IPS DF 6.9 (cell line): ENCODE results near the gene C1R.

Experiments used
- DNase-seq: peaks from one replicate; pipeline ENCODE4 v3.0.0-alpha.2; 2013; ENCODE audit warnings: low read depth, low spot score
- H3K27ac ChIP-seq: one replicate; pipeline ENCODE4 v1.5.1; 2013; ENCODE audit warnings: low read length, control low read depth
- H3K27me3 ChIP-seq: 2 replicates; pipeline ENCODE4 v1.6.1; 2013; ENCODE audit warnings: mild to moderate bottlenecking, low read length; ENCODE audit not compliant: control insufficient read depth, insufficient read depth
- H3K36me3 ChIP-seq: 2 replicates; pipeline ENCODE4 v1.6.1; 2013; ENCODE audit warnings: low read length; ENCODE audit not compliant: control insufficient read depth, insufficient read depth
- H3K4me1 ChIP-seq: 2 replicates; pipeline ENCODE4 v1.6.1; 2013; ENCODE audit warnings: low read length; ENCODE audit not compliant: control insufficient read depth, insufficient read depth
- H3K4me3 ChIP-seq: 2 replicates; pipeline ENCODE4 v1.5.1; 2013; ENCODE audit warnings: mild to moderate bottlenecking, low read length
- H3K9me3 ChIP-seq: 2 replicates; pipeline ENCODE4 v1.6.1; 2013; ENCODE audit warnings: low read length, inconsistent platforms; ENCODE audit not compliant: control insufficient read depth, insufficient read depth
- WGBS: extraction: QIAGEN DNeasy Blood & Tissue Kit; methylation state at CpG from one replicate; pipeline ENCODE4 v1.1.7; 2013; ENCODE audit warnings: mixed read lengths, missing lambda C conversion rate; ENCODE audit not compliant: insufficient read length, insufficient coverage; 5-methylcytosine and 5-hydroxymethylcytosine counted together

The C1R gene

DNA sequence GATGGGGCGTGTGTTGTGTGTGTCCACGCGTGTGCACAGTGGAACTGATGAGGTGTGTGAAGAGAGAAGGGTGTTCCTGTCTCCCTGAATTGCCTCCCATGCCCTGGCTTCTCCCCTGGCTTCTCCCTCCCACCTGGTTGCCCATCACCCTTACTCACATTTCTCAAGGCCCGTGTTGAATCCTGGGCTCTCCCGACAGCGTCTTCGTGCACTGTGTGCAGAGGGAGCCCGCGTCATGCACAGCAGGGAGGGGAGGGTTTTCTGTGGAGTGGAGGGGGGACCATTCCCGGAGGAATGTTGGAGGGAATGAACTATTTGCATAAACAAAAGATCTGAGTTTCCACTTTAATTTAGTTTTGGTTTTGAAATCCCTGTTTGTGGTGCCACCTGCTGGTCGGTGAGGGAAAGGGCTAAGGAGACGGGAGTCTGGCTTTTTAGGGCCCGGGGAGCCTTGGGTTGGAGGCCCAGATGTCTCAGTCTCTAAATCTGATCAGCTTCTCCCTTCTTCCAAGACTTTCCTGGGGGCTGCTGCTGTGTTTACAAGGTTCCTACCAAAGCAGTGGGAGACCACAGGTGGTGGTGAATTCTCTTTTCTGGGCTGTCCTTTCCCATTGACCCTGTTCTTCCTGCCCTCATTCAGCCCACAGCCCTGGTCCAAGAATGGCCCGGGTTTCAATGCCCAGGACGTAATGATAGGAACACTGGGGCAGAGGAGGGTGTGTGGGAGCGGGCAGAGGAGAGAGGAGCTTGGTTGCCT is at the start of gene C1R:
C1R (minus strand) TSS at position 217 of the 757 bp plus-strand sequence; CDS start at position 160, 57 bp downstream.
- no peaks in the 10 kb centered on the region for H3K27me3 ChIP-seq
- no CpG with 5 or more reads among the region's 16 CpGs for WGBS
- H3K36me3 ChIP-seq, result no peaks in the 10 kb centered on the region
- DNase-seq, result no peak
- H3K4me1 ChIP-seq, result peaks cover 11% of the 10 kb centered on the region
- no peak within 1 kb of the TSS for H3K27ac ChIP-seq
- no peaks in the 10 kb centered on the region for H3K9me3 ChIP-seq
- no peak within 1 kb of the TSS; the same call in 1 of the 2 replicates for H3K4me3 ChIP-seq

DNA sequence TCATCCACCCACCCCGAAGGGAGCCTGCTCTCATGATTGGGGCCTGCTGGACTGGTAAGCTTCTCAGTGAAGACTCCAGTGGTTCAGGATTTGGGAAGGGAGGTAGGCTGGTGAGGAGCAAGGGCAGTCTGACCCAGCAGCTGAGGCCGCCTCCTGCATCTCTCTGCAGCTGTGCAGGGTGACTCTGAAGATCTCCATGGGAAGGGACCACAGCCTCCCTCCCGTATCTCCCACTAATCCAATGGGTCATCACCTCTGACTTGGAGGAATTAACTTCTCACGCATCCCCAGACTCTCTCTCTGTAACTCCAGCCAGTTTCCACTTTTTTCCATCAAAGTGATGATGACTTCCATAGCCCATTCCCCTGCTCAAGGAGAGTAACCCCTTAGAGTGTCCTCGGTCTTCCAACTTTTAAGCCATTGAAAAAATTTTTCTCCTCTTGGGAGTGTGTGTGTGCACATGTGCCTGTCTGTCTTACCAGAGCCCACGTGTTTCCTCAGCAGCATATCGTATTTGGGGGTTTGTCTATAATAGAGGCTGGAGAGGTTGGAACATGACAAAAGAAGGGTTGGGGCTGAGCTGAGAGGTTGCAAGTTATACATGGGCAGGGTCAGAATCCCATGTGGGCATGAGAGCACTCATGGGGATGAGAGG is 49.2 kb upstream of the C1R start:
- H3K27me3 ChIP-seq, result no peaks in the 10 kb centered on the region
- peaks cover 7% of the 10 kb centered on the region for H3K36me3 ChIP-seq
- H3K4me3 ChIP-seq, result no peak overlapping the region
- H3K27ac ChIP-seq, result no peak overlapping the region
- no peaks in the 10 kb centered on the region for H3K9me3 ChIP-seq
- no peaks in the 10 kb centered on the region for H3K4me1 ChIP-seq
- no peak for DNase-seq
- no CpG with 5 or more reads among the region's 7 CpGs for WGBS

DNA sequence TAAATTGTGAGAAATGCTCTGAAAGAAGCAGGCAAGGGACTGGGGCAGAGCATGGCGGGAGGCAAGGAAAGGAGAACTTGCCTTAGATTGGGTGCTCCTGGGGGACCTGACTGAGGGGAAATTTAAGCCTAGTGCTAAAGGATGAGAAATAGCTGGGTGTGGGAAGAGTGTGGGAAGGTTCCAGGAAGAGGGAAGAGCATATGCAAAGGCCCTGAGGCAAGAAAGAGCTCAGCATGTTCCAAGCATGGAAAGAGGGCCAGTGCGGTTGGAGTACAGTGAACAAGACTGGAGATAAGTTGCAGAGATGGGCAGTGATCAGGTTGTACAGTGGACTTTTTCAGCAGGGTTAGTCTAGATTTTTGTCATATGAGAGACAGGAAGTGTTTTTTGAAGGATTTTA is 47.0 kb upstream of the C1R start:
- Histone ChIP-seq H3K27me3 (no peaks in the 10 kb centered on the region), H3K9me3 (no peaks in the 10 kb centered on the region), H3K27ac (no peak overlapping the region), H3K36me3 (peaks cover 15% of the 10 kb centered on the region), H3K4me1 (no peaks in the 10 kb centered on the region), H3K4me3 (no peak overlapping the region)
- WGBS, result no CpG with 5 or more reads among the region's 2 CpGs
- DNase-seq, result no peak

- Histone ChIP-seq H3K36me3 (peaks cover 16% of the 10 kb centered on the region), H3K27me3 (no peaks in the 10 kb centered on the region), H3K27ac (no peak overlapping the region), H3K9me3 (no peaks in the 10 kb centered on the region), H3K4me3 (no peak overlapping the region), H3K4me1 (no peaks in the 10 kb centered on the region)
- no peak for DNase-seq
- WGBS, result no CpG with 5 or more reads among the region's 4 CpGs
Measured at GRCh38 chr12:7137908-7138307, 45.7 kb upstream of the C1R start.

DNA sequence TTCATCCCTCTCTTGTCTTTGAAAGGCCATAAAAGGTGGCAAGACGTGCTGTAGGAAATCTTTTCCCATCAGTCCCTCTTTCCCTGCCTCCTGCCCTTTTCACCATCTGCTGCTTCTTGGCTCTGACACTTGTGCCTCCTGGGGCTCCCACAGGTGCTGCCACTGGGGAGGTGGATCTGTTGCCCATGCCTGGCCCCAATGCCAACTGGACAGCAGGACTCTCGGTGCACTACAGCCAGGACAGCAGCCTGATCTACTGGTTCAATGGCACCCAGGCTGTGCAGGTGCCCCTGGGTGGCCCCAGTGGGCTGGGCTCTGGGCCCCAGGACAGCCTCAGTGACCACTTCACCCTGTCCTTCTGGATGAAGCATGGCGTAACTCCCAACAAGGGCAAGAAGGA is 44.4 kb upstream of the C1R start:
- DNase-seq, result no peak
- Histone ChIP-seq H3K4me1 (peaks cover under 1% of the 10 kb centered on the region), H3K27me3 (no peaks in the 10 kb centered on the region), H3K27ac (no peak overlapping the region), H3K9me3 (no peaks in the 10 kb centered on the region), H3K36me3 (peaks cover 16% of the 10 kb centered on the region), H3K4me3 (no peak overlapping the region)
- whole genome bisulfite sequencing, result no CpG with 5 or more reads among the region's 3 CpGs

DNA sequence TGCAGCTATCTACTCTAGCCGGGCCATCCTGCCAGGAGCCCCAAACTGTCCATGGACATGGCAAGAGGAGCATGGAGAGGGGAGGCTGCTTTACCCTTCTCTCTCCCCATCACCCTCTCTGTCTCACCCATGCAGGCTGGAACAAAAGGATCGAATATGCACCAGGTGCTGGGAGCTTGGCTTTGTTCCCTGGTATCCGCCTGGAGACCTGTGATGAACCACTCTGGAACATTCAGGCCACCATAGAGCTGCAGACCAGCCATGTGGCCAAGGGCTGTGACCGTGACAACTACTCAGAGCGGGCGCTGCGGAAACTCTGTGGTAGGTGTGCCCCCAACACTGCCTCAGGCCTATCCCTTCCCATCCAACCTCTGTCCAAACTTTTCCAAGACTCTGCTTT is 43.8 kb upstream of the C1R start:
- Histone ChIP-seq H3K27me3 (no peaks in the 10 kb centered on the region), H3K4me3 (no peak overlapping the region), H3K27ac (no peak overlapping the region), H3K9me3 (no peaks in the 10 kb centered on the region), H3K4me1 (peaks cover 1% of the 10 kb centered on the region), H3K36me3 (peaks cover 16% of the 10 kb centered on the region)
- no CpG with 5 or more reads among the region's 7 CpGs for WGBS
- no peak for DNase-seq

DNA sequence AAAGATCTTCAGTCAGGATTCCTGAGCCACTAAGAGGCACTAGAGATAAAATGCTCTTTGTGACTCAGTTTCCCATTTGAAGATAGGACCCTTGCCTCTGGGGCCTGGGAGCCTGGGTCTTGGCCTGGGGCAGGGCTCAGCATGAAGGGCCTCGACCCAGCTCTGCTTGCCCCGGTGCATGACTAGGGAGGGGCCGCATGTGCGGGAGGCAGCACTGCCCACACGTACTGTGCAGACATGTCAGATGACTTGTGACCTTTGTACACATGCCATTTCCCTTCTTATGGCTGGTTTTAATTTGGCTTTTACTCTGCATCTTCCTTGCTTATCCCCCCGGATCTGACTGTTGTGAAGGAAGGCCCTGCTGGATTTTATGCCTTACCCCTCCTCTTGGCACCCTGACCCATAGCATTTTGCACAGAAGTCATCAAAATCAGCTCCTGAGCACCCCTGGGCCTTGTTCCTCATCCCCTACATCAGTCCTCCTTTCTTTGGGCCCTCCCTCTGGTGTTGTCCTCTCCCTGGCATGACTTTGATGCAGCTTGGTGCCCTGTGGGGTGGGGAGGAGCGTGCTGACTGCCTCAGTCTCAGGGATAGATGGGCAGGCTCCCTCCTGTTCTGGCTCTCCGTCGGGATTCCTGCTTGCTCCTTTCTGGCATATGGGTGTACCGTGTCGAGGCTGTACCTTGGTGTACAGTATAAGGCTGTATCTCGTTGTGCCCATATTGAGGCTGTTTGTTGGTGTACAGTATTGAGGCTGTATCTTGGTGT is 42.3 kb upstream of the C1R start:
- Histone ChIP-seq H3K27me3 (no peaks in the 10 kb centered on the region), H3K27ac (no peak overlapping the region), H3K4me1 (peaks cover 1% of the 10 kb centered on the region), H3K36me3 (peaks cover 16% of the 10 kb centered on the region), H3K9me3 (no peaks in the 10 kb centered on the region), H3K4me3 (no peak overlapping the region)
- DNase-seq, result no peak
- no CpG with 5 or more reads among the region's 12 CpGs for WGBS

DNA sequence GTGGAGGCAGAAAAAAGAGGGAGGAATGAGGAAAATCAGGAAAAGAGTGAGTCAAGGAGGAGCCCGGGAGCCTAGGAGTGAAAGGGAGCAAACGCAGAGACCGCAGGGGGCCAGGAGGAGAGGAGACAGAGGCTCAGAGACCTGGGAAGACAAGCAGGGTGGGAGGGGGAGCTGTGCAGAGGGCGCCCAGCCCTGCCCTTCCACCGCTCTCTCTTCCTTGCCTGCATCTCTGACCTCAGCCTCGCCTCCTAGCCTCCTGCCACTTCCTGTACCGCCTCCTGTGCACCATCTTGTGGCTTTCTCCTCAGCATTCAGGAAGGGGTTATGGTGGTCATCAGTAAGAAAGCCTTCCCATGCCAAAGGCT is 39.2 kb upstream of the C1R start:
- no CpG with 5 or more reads among the region's 7 CpGs for WGBS
- no peak for DNase-seq
- Histone ChIP-seq H3K9me3 (no peaks in the 10 kb centered on the region), H3K27me3 (no peaks in the 10 kb centered on the region; the same call in 1 of the 2 replicates), H3K4me3 (peak overlapping the region; percentile 64; the same call in 1 of the 2 replicates), H3K27ac (no peak overlapping the region), H3K4me1 (peaks cover 6% of the 10 kb centered on the region), H3K36me3 (peaks cover 12% of the 10 kb centered on the region)

- WGBS, result 100% methylated on average over 3 of the region's 32 CpGs
- Histone ChIP-seq H3K4me3 (peak overlapping the region; percentile 64; the same call in 1 of the 2 replicates), H3K27me3 (no peaks in the 10 kb centered on the region; the same call in 1 of the 2 replicates), H3K27ac (no peak overlapping the region), H3K4me1 (peaks cover 6% of the 10 kb centered on the region), H3K9me3 (no peaks in the 10 kb centered on the region), H3K36me3 (peaks cover 9% of the 10 kb centered on the region)
- DNase-seq, result no peak
Measured at GRCh38 chr12:7130701-7131501, 38.7 kb upstream of the C1R start.
